HepG2 (cell line): ENCODE data around the gene LIMS2. TPM values are rescaled to one million over a fixed set of nuclear protein-coding genes. Genes with fewer than 3 reads are reported as not detected.

Experiments used
- ATF6 ChIP-seq: sonication (generic); formaldehyde crosslinking; conservative IDR thresholded peaks from 2 replicates; pipeline ENCODE4 v1.4.0; 2020; ENCODE audit warnings: missing genetic modification reagents
- CCAR2 ChIP-seq: fragments of 200-400 bp; formaldehyde crosslinking; optimal IDR thresholded peaks from 2 replicates; pipeline ENCODE3; 2018; ENCODE audit warnings: low read depth, mild to moderate bottlenecking, low read length, moderate library complexity
- CHD4 ChIP-seq: fragments of 200-600 bp; sonication (generic); IDR thresholded peaks from 2 replicates; pipeline ENCODE4 v1.7.0; 2017; ENCODE audit warnings: mild to moderate bottlenecking, low read length, borderline replicate concordance
- HDAC1 ChIP-seq: sonication (generic); formaldehyde crosslinking; IDR thresholded peaks from 2 replicates; pipeline ENCODE4 v1.5.1; 2020; ENCODE audit warnings: mild to moderate bottlenecking, missing genetic modification reagents
- HNRNPUL1 ChIP-seq: fragments of 200-400 bp; formaldehyde crosslinking; IDR thresholded peaks from 2 replicates; pipeline ENCODE4 v1.6.1; 2017; ENCODE audit warnings: low read depth, mild to moderate bottlenecking, low read length, moderate library complexity
- KDM2A ChIP-seq: sonication (generic); formaldehyde crosslinking; IDR thresholded peaks from 2 replicates; pipeline ENCODE4 v1.4.0; 2020; ENCODE audit warnings: low read depth, missing genetic modification reagents, borderline replicate concordance
- PATZ1 ChIP-seq: sonication (generic); formaldehyde crosslinking; IDR thresholded peaks from 2 replicates; pipeline ENCODE4 v1.4.0; 2020; ENCODE audit warnings: missing genetic modification reagents
- PLRG1 ChIP-seq: fragments of 450-650 bp; conservative IDR thresholded peaks from 2 replicates; pipeline ENCODE4 v1.6.1; 2016
- SYNCRIP ChIP-seq: fragments of 200-400 bp; formaldehyde crosslinking; IDR thresholded peaks from 2 replicates; pipeline ENCODE4 v1.6.1; 2018; ENCODE audit warnings: mild to moderate bottlenecking, low read depth, low read length; ENCODE audit not compliant: insufficient read depth
- TERF1 ChIP-seq: sonication (generic); formaldehyde crosslinking; IDR thresholded peaks from 2 replicates; pipeline ENCODE4 v1.8.0; 2022; ENCODE audit warnings: mild to moderate bottlenecking, missing genetic modification reagents, moderate library complexity
- TFDP2 ChIP-seq: sonication (generic); formaldehyde crosslinking; IDR thresholded peaks from 2 replicates; pipeline ENCODE4 v1.4.0; 2020; ENCODE audit warnings: missing genetic modification reagents
- XRCC5 ChIP-seq: fragments of 200-400 bp; formaldehyde crosslinking; optimal IDR thresholded peaks from 2 replicates; pipeline ENCODE3; 2017; ENCODE audit warnings: mild to moderate bottlenecking, low read length
- YY1 ChIP-seq: IDR thresholded peaks from 2 replicates; pipeline ENCODE4 v1.6.1; 2011; ENCODE audit warnings: low read length, low read depth, moderate library complexity, mild to moderate bottlenecking; ENCODE audit not compliant: insufficient read depth, insufficient replicate concordance
- ZFYVE20 ChIP-seq: sonication (generic); formaldehyde crosslinking; IDR thresholded peaks from 2 replicates; pipeline ENCODE4 v1.8.0; 2023; ENCODE audit warnings: low read depth, mild to moderate bottlenecking, moderate library complexity, missing genetic modification reagents, borderline replicate concordance
- ZNF383 ChIP-seq: sonication (generic); formaldehyde crosslinking; IDR thresholded peaks from 2 replicates; pipeline ENCODE4 v1.4.0; 2020; ENCODE audit warnings: missing genetic modification reagents, mild to moderate bottlenecking, borderline replicate concordance
- ZNF431 ChIP-seq: sonication (generic); formaldehyde crosslinking; IDR thresholded peaks from 2 replicates; pipeline ENCODE4 v1.9.0; 2022; ENCODE audit warnings: missing genetic modification reagents, low read depth, mild to moderate bottlenecking, borderline replicate concordance
- ZNF550 ChIP-seq: sonication (generic); formaldehyde crosslinking; IDR thresholded peaks from 2 replicates; pipeline ENCODE4 v1.4.0; 2020; ENCODE audit warnings: mild to moderate bottlenecking, missing genetic modification reagents, borderline replicate concordance
- ZNF670 ChIP-seq: sonication (generic); formaldehyde crosslinking; IDR thresholded peaks from 2 replicates; pipeline ENCODE4 v1.8.0; 2022; ENCODE audit warnings: mild to moderate bottlenecking, missing genetic modification reagents, borderline replicate concordance
- ZNF770 ChIP-seq: sonication (generic); formaldehyde crosslinking; IDR thresholded peaks from 2 replicates; pipeline ENCODE4 v1.5.0; 2020; ENCODE audit warnings: mild to moderate bottlenecking, missing genetic modification reagents
- ZSCAN9 ChIP-seq: IDR thresholded peaks from 2 replicates; pipeline ENCODE4 v1.6.1; 2016; ENCODE audit warnings: borderline replicate concordance
- polyA plus RNA-seq, 8 experiments: library from polyadenylated mRNA; depleted of rRNA in 3 of 8; stranded (reverse) in 7 of 8; unstranded in 1 of 8; fragments of >200 nt; fragmentation: Illumina TruSeq in 4 of 8; extraction: Trizol in 4 of 8; gene quantifications; 2 replicates each; pipeline versions ENCODE4 v1.2.1 to v1.2.3, GENCODE V29; 2011 to 2016; ENCODE audit warnings: low read depth in 4 of 8, missing spikeins in 1 of 8, mixed read lengths in 1 of 8; ENCODE audit not compliant: insufficient read depth in 1 of 8
- total RNA-seq, 5 experiments: library from RNA; depleted of rRNA; stranded (reverse); fragments of >200 nt; fragmentation: Illumina TruSeq; extraction: Trizol; gene quantifications; 2 replicates each; pipeline ENCODE4 v1.2.3, GENCODE V29; 2016; ENCODE audit warnings: low read depth in 1 of 5

Gene LIMS2
- total and polyA plus RNA-seq, 2 of the 13 experiments (the other 11 are each of a cell fraction or from before 2014, with no cell fraction given): 1.0 to 1.9 TPM

GRCh38 chr2:127649684-127650040, 25.7 kb downstream of the LIMS2 start (continued):
- TF ChIP-seq TFDP2 (CRISPR knock-in tag) (peak; percentile 30; the same call in 1 of the 2 replicates), TERF1 (CRISPR knock-in tag) (no peak), ZNF670 (CRISPR knock-in tag) (peak; percentile 67; the same call in 1 of the 2 replicates), KDM2A (peak; percentile 55; the same call in 1 of the 2 replicates), YY1 (peak; percentile 56), HNRNPUL1 (no peak), ZNF383 (CRISPR knock-in tag) (no peak), CCAR2 (no peak), ZSCAN9 (CRISPR knock-in tag) (peak; percentile 54; the same call in 1 of the 2 replicates), ZNF431 (CRISPR knock-in tag) (0 out of 2 replicates have a peak, but pooled peaks have one; percentile 3), ZFYVE20 (CRISPR knock-in tag) (no peak), CHD4 (no peak), XRCC5 (peak; percentile 75), HDAC1 (CRISPR knock-in tag) (peak; percentile 52), ATF6 (0 out of 2 replicates have a peak, but pooled peaks have one; percentile 62), SYNCRIP (no peak), PATZ1 (peak; percentile 52), ZNF770 (CRISPR knock-in tag) (peak; percentile 48; the same call in 1 of the 2 replicates), ZNF550 (CRISPR knock-in tag) (no peak), PLRG1 (no peak)
